Right atrium auricular region (tissue), 2 donors: ENCODE data around the gene AGO4. TPM values are rescaled to one million over a fixed set of nuclear protein-coding genes. Genes with fewer than 3 reads are reported as not detected.
"Not testable (repeated sequence)": the region's sequence is repeated elsewhere in the genome, so short reads cannot be mapped to it uniquely, and the experiment has no call there.

Experiments
- DNase-seq: peaks from one replicate; pipeline ENCODE4 v3.0.0-alpha.2; 2019; ENCODE audit warnings: low spot score
- H3K27ac ChIP-seq, 2 donors: fragments of 200-600 bp; sonication (generic); 1 replicate in 1 of 2; 2 replicates in 1 of 2; pipeline ENCODE4 v1.5.1; 2016 to 2019
- H3K27me3 ChIP-seq, 2 donors: fragments of 200-600 bp; sonication (generic); one replicate each; pipeline versions ENCODE4 v1.5.1 to v1.6.0; 2017 to 2019
- H3K36me3 ChIP-seq: fragments of 200-600 bp; sonication (generic); one replicate; pipeline ENCODE4 v1.5.1; 2016
- H3K4me1 ChIP-seq, 2 donors: fragments of 200-600 bp; sonication (generic); one replicate each; pipeline versions ENCODE4 v1.5.1 to v1.6.0; 2017 to 2019
- H3K4me3 ChIP-seq, 2 donors: fragments of 200-600 bp; sonication (generic); 1 replicate in 1 of 2; 2 replicates in 1 of 2; pipeline ENCODE4 v1.5.1; 2017 to 2019; ENCODE audit warnings: mild to moderate bottlenecking in 1 of 2, moderate library complexity in 1 of 2
- H3K9me3 ChIP-seq, 2 donors: fragments of 200-600 bp; sonication (generic); one replicate each; pipeline ENCODE4 v1.5.1; 2019
- total RNA-seq, 2 donors: library from RNA; depleted of rRNA; stranded (reverse); fragments of >200 nt; gene quantifications; one replicate each; pipeline ENCODE4 v1.1.0, GENCODE V29; 2016
- TF ChIP-seq, protein P1 (sequence below), 2 donors: fragments of 200-600 bp; sonication (generic); IDR thresholded peaks; one replicate each; pipeline ENCODE4 v1.5.1; 2019; ENCODE audit warnings: antibody characterized with exemption in 2 of 2

AGO4 gene
- total RNA-seq, 2 donors from 2014 or later, result 15.7 to 16.4 TPM

DNA sequence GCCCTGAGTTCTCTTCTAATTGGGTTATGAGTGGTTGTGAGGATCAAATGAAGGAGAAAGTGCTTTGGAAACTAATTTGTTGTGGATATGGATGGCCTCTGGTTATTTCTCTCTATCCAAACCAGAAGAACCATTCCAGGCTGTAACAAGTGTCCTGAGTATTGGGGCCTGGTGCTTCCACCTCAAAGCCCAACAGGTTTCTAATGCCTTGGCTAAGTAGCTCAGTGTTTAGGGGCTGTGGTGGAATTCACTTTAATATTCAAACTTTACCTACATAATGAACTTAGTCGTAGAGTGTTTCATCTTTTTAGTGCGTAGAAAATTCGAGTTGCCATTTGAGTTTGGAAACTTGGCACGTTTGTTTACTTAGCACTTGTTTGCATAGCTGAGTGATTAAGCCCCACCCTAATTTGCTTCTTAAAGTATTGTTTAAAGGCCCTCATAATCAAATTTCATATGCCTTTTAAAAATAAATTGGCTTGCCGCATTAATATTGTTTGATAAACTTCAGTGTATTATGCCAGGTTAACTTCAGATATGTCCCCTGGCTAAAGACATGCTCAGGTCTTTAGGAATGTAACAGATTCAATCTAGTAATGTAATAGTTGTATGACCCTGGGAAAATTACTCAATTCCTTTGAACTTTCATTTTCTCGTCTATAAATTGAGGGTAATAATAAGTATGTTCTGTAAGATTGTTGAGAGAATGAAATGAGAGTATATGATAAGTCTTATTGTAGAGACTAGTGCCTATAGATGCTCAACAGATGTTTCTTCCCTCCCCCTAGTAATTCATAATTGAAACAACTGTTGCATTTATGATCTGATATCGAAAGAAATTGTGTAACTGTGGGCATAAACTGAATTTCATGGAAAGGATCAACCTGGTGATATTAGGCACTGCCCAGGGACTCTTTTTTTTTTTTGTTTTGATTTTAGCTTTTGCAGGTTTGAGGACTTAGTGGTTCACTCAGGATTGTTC is 1.6 kb downstream of the AGO4 start:
- Histone ChIP-seq H3K27ac (peak overlapping the region; percentile 93 to 96), H3K9me3 (no peaks in the 10 kb centered on the region), H3K36me3 (no peaks in the 10 kb centered on the region), H3K4me1 (peaks cover 0 to 28% of the 10 kb centered on the region in 2 donors), H3K4me3 (peak overlapping the region; percentile 95), H3K27me3 (no peaks in the 10 kb centered on the region)
- DNase-seq, result no peak
- TF ChIP-seq, protein P1, sequence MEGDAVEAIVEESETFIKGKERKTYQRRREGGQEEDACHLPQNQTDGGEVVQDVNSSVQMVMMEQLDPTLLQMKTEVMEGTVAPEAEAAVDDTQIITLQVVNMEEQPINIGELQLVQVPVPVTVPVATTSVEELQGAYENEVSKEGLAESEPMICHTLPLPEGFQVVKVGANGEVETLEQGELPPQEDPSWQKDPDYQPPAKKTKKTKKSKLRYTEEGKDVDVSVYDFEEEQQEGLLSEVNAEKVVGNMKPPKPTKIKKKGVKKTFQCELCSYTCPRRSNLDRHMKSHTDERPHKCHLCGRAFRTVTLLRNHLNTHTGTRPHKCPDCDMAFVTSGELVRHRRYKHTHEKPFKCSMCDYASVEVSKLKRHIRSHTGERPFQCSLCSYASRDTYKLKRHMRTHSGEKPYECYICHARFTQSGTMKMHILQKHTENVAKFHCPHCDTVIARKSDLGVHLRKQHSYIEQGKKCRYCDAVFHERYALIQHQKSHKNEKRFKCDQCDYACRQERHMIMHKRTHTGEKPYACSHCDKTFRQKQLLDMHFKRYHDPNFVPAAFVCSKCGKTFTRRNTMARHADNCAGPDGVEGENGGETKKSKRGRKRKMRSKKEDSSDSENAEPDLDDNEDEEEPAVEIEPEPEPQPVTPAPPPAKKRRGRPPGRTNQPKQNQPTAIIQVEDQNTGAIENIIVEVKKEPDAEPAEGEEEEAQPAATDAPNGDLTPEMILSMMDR (IDR thresholded peaks at IDR 0.05), result no peak

DNA sequence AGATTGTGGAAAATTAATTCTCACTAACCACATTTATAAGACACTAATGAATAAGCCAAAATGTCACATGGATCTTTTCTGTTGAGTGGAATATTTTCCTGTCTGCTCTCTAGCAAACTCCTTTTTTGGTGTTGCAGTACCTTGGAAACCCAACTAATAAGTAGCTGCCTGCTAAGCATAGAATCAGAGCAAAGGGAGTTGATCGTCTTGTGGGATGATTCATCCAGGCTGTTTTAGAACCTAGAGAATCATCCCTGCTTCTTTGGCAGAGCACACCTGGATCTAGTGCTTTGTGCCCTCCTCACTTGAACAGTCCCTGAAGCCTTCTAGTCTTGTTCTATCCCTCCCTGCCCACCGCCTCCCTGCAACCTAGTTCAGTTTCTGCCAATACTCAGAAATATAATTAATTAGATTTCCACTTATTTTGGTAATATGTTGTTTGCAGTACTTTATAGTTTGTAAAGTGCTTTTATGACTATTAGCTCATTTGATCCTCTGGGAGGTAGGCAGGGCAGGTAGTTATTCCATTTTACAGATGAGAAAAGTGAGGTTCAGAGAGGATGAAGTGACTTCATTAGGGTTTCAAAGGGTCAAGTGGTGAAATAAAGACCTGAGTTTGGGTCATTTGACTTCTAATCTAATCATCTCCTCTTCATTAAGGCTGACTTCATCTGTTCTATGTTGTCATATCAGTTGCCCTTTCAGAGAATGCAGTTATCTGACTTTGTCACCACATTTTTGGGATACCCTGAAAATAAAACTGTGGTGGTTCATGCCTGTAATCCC is 2.5 kb downstream of the AGO4 start:
- Histone ChIP-seq H3K27me3 (no peaks in the 10 kb centered on the region), H3K36me3 (no peaks in the 10 kb centered on the region), H3K9me3 (no peaks in the 10 kb centered on the region), H3K27ac (peak overlapping the region; percentile 93 to 96), H3K4me3 (no peak overlapping the region), H3K4me1 (peaks cover 0 to 28% of the 10 kb centered on the region in 2 donors)
- TF ChIP-seq, protein P1 (IDR thresholded peaks at IDR 0.05), result no peak
- DNase-seq, result no peak

DNA sequence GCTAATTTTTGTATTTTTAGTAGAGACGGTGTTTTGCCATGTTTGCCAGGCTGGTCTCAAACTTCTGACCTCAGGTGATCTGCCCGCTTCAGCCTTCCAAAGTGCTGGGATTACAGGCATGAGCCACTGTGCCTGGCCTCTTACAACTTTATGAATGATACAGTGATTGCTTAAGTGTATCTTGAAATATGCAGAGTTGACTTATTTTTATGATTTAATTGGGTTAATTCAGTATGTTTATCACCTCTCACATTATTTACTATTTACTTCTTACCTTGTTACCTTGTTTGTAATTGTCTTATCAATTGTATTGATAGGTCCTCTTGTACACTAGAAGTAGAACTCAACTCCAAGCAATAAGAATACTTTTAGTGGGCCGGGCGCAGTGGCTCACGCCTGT is 4.9 kb downstream of the AGO4 start:
- H3K27ac ChIP-seq, DNase-seq, H3K27me3 ChIP-seq, H3K36me3 ChIP-seq, H3K4me3 ChIP-seq, H3K9me3 ChIP-seq: not testable (repeated sequence)
- peaks cover 0 to 28% of the 10 kb centered on the region in 2 donors for H3K4me1 ChIP-seq

DNA sequence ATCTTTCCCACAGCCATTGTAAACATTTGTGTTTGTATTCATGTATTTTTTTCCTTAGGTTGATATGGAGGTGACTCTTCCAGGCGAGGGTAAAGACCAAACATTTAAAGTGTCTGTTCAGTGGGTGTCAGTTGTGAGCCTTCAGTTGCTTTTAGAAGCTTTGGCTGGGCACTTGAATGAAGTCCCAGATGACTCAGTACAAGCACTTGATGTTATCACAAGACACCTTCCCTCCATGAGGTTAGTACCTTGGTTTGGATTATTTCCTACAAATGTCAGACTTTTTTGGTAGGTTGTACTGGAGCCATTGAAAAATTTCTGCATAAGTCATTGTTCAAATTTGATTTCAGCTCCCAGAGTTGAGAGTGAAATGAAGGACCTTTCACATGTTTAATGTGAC is 17.4 kb downstream of the AGO4 start:
- no peaks in the 10 kb centered on the region for H3K4me1 ChIP-seq
- H3K27me3 ChIP-seq, result no peaks in the 10 kb centered on the region
- DNase-seq, result no peak
- peak overlapping the region in 1 of 2 donors; percentile 52 for H3K27ac ChIP-seq
- H3K9me3 ChIP-seq, result no peaks in the 10 kb centered on the region
- H3K4me3 ChIP-seq, result no peak overlapping the region
- H3K36me3 ChIP-seq, result peaks cover 47% of the 10 kb centered on the region
- TF ChIP-seq, protein P1 (IDR thresholded peaks at IDR 0.05), result no peak

DNA sequence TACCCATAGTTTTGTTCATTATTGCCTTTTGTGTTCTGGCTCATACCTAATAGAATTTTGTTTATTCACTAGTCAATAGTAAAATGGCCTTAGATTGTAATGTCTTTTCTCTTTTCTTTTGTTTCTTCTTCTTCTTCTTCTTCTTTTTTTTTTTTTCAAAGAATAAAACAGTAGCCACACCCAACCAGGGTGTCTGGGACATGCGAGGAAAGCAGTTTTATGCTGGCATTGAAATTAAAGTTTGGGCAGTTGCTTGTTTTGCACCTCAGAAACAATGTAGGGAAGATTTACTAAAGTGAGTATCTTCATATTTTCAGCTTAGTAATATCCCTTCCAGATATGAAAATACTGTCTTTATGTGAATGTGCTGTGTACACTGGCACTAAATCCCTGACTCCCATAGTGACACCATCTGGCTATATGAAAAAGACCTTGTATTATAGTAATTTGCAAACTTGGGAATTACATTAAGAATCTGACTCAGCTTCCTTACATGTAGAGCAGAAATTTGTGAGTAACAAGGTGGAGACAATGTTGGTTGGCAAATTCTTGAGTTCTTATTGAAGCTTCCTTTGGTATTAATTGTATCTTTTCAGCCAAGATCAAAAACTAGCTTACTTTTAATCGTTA is 24.6 kb downstream of the AGO4 start:
- DNase-seq, result no peak
- Histone ChIP-seq H3K27me3 (no peaks in the 10 kb centered on the region), H3K4me3 (no peak overlapping the region), H3K4me1 (no peaks in the 10 kb centered on the region), H3K9me3 (no peaks in the 10 kb centered on the region), H3K27ac (no peak overlapping the region), H3K36me3 (peaks cover 72% of the 10 kb centered on the region)
- TF ChIP-seq, protein P1 (IDR thresholded peaks at IDR 0.05), result no peak
